HG03095 (cell line): ENCODE data around the gene ACBD6.
"Not testable (repeated sequence)": the region's sequence is repeated elsewhere in the genome, so short reads cannot be mapped to it uniquely, and the experiment has no call there.

Experiments
- ATAC-seq: cut with Tn5 transposase; IDR thresholded peaks from one replicate; pipeline ENCODE4 v1.9.1; 2021; ENCODE audit warnings: moderate library complexity; ENCODE audit not compliant: unreplicated experiment

Gene ACBD6

GRCh38 chr1:180502361-180503279 lies at the start of gene ACBD6:
Gene ACBD6, minus strand, starts transcription at chr1:180502577. Its CDS starts 311 bp downstream, at chr1:180502266.
- ATAC-seq = peak; percentile 81

- no peak for ATAC-seq
Observed at GRCh38 chr1:180551997-180552396, 49.6 kb upstream of the ACBD6 start.

- no peak for ATAC-seq
Observed at GRCh38 chr1:180550241-180550640, 47.9 kb upstream of the ACBD6 start.

- not testable (repeated sequence) for ATAC-seq
Observed at GRCh38 chr1:180549770-180550169, 47.4 kb upstream of the ACBD6 start.

- ATAC-seq = no peak
Observed at GRCh38 chr1:180548686-180549317, 46.4 kb upstream of the ACBD6 start.

GRCh38 chr1:180545991-180546390 lies 43.6 kb upstream of the ACBD6 start:
- no peak for ATAC-seq

GRCh38 chr1:180544050-180544449 lies 41.7 kb upstream of the ACBD6 start:
- ATAC-seq = no peak

- no peak for ATAC-seq
Observed at GRCh38 chr1:180542838-180543145, 40.4 kb upstream of the ACBD6 start.

- no peak for ATAC-seq
Observed at GRCh38 chr1:180542113-180542837, 39.9 kb upstream of the ACBD6 start.

GRCh38 chr1:180540697-180541594 lies 38.6 kb upstream of the ACBD6 start:
- no peak for ATAC-seq

GRCh38 chr1:180539136-180539535 lies 36.8 kb upstream of the ACBD6 start:
- no peak for ATAC-seq

GRCh38 chr1:180536821-180537372 lies 34.5 kb upstream of the ACBD6 start:
- ATAC-seq = no peak

GRCh38 chr1:180535418-180535999 lies 33.1 kb upstream of the ACBD6 start:
- ATAC-seq = no peak

- ATAC-seq = no peak
Observed at GRCh38 chr1:180534214-180534613, 31.8 kb upstream of the ACBD6 start.

GRCh38 chr1:180533266-180533987 lies 31.1 kb upstream of the ACBD6 start:
- peak; percentile 59 for ATAC-seq

GRCh38 chr1:180532854-180533253 lies 30.5 kb upstream of the ACBD6 start:
- ATAC-seq = no peak

GRCh38 chr1:180530501-180530900 lies 28.1 kb upstream of the ACBD6 start:
- no peak for ATAC-seq

GRCh38 chr1:180528868-180529470 lies 26.6 kb upstream of the ACBD6 start:
- no peak for ATAC-seq

- ATAC-seq = no peak
Observed at GRCh38 chr1:180527101-180527669, 24.8 kb upstream of the ACBD6 start.
